Measurements from ENCODE around the gene ALKBH3. TPM values are rescaled to one million over a fixed set of nuclear protein-coding genes. Genes with fewer than 3 reads are reported as not detected.
A peak's percentile ranks its signal among the peaks of the same experiment; 100 is the strongest.

Gene ALKBH3
- total RNA-seq, 1 donor from 2014 or later: 39.0 TPM

GRCh38 chr11:43941257-43941994, 60.8 kb downstream of the ALKBH3 start:
- no peak for DNase-seq (ENCODE audit: low spot score)

GRCh38 chr11:43942662-43943371, 62.2 kb downstream of the ALKBH3 start:
- DNase-seq (ENCODE audit: low spot score): no peak

- DNase-seq (ENCODE audit: low spot score): no peak
These were observed 62.8 kb downstream of the ALKBH3 start for GRCh38 chr11:43943372-43943930.

GRCh38 chr11:43943931-43944751, 63.5 kb downstream of the ALKBH3 start:
- no peak for DNase-seq (ENCODE audit: low spot score)

- DNase-seq (ENCODE audit: low spot score): peak; percentile 79
These were observed 64.2 kb downstream of the ALKBH3 start for GRCh38 chr11:43944761-43945311.

- DNase-seq (ENCODE audit: low spot score): no peak
These were observed 66.4 kb downstream of the ALKBH3 start for GRCh38 chr11:43947003-43947500.

GRCh38 chr11:43947815-43948214, 67.2 kb downstream of the ALKBH3 start:
- no peak for DNase-seq (ENCODE audit: low spot score)

GRCh38 chr11:43948341-43949225, 68.0 kb downstream of the ALKBH3 start:
- no peak for DNase-seq (ENCODE audit: low spot score)

GRCh38 chr11:43950311-43950855, 69.8 kb downstream of the ALKBH3 start:
- no peak for DNase-seq (ENCODE audit: low spot score)

- no peak for DNase-seq (ENCODE audit: low spot score)
These were observed 70.6 kb downstream of the ALKBH3 start for GRCh38 chr11:43951231-43951630.

GRCh38 chr11:43952020-43952400, 71.4 kb downstream of the ALKBH3 start:
- DNase-seq (ENCODE audit: low spot score): no peak

GRCh38 chr11:43952401-43953342, 72.0 kb downstream of the ALKBH3 start:
- DNase-seq (ENCODE audit: low spot score): no peak

GRCh38 chr11:43953521-43953920, 72.9 kb downstream of the ALKBH3 start:
- DNase-seq (ENCODE audit: low spot score): no peak

GRCh38 chr11:43954241-43954640, 73.6 kb downstream of the ALKBH3 start:
- no peak for DNase-seq (ENCODE audit: low spot score)

GRCh38 chr11:43955381-43956118, 74.9 kb downstream of the ALKBH3 start:
- no peak for DNase-seq (ENCODE audit: low spot score)

GRCh38 chr11:43957571-43957970, 76.9 kb downstream of the ALKBH3 start:
- DNase-seq (ENCODE audit: low spot score): no peak

- DNase-seq (ENCODE audit: low spot score): no peak
These were observed 78.8 kb downstream of the ALKBH3 start for GRCh38 chr11:43959321-43959995.
